ENCODE data around the gene AMZ1. TPM values are rescaled to one million over a fixed set of nuclear protein-coding genes. Genes with fewer than 3 reads are reported as not detected.
"Not testable (repeated sequence)": the region's sequence is repeated elsewhere in the genome, so short reads cannot be mapped to it uniquely, and the experiment has no call there.

The AMZ1 gene
- total and polyA plus RNA-seq, 2 experiments from 2014 or later = 1.4 TPM; not detected in 1

DNA sequence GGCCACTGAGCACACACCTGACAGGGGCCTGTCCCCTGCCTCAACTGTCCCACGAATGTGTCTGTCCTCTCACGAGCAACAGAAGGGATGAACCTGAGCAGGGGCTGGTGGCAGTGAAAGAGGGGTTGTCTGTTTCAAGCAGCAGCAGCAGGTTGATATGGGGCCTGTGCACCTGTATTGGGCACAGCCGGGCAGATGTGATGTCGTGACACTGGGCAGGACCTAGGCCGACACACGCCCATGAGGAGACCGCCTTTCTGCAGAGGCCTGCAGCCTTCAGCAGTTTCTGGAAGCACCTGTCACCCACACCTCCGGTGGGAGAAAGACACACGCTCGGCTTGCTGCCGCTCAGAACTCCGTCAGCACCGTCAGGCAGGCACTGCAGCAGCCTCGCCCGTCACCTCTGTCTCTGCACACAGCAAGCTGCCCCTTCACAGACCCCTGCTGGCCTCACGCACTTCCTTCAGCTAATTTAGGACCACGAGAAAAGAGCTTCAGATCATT, 48.5 kb downstream of the AMZ1 start:
- Histone ChIP-seq H3K9me3 (ENCODE audit: low read depth) (no peaks in the 10 kb centered on the region), H4K20me1 (ENCODE audit: insufficient read depth, poor library complexity, severe bottlenecking) (no peaks in the 10 kb centered on the region), H3K27me3 (no peaks in the 10 kb centered on the region), H3K4me1 (ENCODE audit: insufficient read depth) (peaks cover 14% of the 10 kb centered on the region), H3K4me3 (no peak overlapping the region), H3K4me2 (no peak overlapping the region), H2AFZ (no peak overlapping the region), H3K27ac (no peak overlapping the region), H3K79me2 (peaks cover 36% of the 10 kb centered on the region), H3K9me2 (replicated peaks; ENCODE audit: insufficient read depth) (no peaks in the 10 kb centered on the region), H3K36me3 (replicated peaks; ENCODE audit: insufficient read depth, low read depth) (no peaks in the 10 kb centered on the region)
- TF ChIP-seq EZH2phosphoT487 (IDR thresholded peaks at IDR 0.05; ENCODE audit: low read depth, severe bottlenecking, unreplicated experiment) = no peak
- TF ChIP-seq EZH2 (IDR thresholded peaks at IDR 0.05; ENCODE audit: borderline replicate concordance) = no peak
- TF ChIP-seq, protein P1, sequence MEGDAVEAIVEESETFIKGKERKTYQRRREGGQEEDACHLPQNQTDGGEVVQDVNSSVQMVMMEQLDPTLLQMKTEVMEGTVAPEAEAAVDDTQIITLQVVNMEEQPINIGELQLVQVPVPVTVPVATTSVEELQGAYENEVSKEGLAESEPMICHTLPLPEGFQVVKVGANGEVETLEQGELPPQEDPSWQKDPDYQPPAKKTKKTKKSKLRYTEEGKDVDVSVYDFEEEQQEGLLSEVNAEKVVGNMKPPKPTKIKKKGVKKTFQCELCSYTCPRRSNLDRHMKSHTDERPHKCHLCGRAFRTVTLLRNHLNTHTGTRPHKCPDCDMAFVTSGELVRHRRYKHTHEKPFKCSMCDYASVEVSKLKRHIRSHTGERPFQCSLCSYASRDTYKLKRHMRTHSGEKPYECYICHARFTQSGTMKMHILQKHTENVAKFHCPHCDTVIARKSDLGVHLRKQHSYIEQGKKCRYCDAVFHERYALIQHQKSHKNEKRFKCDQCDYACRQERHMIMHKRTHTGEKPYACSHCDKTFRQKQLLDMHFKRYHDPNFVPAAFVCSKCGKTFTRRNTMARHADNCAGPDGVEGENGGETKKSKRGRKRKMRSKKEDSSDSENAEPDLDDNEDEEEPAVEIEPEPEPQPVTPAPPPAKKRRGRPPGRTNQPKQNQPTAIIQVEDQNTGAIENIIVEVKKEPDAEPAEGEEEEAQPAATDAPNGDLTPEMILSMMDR (IDR thresholded peaks at IDR 0.05; ENCODE audit: poor library complexity) = no peak
- WGBS (ENCODE audit: low lambda C conversion rate, missing lambda C conversion rate) = 94% methylated on average over 17 of the region's 17 CpGs
- no peak for DNase-seq (ENCODE audit: low spot score)

DNA sequence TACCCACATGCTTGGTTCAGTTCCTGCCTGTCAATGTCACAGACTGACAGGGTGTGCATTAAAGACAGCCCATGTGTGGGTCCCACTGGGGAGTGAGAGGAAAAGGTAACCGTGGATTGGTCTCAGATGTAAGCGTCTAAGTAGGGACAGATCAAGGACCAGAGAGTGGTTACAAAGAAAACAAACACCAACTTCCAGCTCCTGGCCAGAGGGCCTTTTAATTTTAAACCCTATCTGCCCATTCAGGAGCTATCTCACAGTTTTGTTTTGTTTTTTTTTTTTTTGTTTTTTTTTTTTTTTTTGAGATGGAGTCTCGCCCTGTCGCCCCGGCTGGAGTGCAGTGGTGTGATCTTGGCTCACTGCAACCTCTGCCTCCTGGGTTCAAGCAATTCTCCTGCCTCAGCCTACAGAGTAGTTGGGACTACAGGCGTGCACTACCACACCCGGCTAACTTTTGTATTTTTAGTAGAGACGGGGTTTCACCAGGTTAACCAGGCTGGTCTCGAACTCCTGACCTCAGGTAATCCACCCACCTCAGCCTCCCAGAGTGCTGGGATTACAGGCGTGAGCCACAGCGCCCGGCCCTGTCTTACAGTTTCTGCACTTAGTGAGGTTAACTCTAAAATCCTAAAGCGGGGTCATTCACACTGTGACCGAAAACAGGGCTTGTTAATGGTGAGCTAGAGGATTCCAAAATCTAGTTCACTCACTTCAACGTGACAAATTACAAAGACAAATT, 49.2 kb downstream of the AMZ1 start:
- H3K27me3 ChIP-seq; H4K20me1 ChIP-seq (ENCODE audit: insufficient read depth, poor library complexity, severe bottlenecking); H3K4me2 ChIP-seq; H3K9me2 ChIP-seq (replicated peaks; ENCODE audit: insufficient read depth); DNase-seq (ENCODE audit: low spot score); H3K4me3 ChIP-seq; H2AFZ ChIP-seq; H3K9me3 ChIP-seq (ENCODE audit: low read depth); H3K27ac ChIP-seq; H3K36me3 ChIP-seq (replicated peaks; ENCODE audit: insufficient read depth, low read depth): not testable (repeated sequence)
- 95% methylated on average over 15 of the region's 15 CpGs for WGBS (ENCODE audit: low lambda C conversion rate, missing lambda C conversion rate)
- Histone ChIP-seq H3K4me1 (ENCODE audit: insufficient read depth) (peaks cover 14% of the 10 kb centered on the region), H3K79me2 (peaks cover 43% of the 10 kb centered on the region)

DNA sequence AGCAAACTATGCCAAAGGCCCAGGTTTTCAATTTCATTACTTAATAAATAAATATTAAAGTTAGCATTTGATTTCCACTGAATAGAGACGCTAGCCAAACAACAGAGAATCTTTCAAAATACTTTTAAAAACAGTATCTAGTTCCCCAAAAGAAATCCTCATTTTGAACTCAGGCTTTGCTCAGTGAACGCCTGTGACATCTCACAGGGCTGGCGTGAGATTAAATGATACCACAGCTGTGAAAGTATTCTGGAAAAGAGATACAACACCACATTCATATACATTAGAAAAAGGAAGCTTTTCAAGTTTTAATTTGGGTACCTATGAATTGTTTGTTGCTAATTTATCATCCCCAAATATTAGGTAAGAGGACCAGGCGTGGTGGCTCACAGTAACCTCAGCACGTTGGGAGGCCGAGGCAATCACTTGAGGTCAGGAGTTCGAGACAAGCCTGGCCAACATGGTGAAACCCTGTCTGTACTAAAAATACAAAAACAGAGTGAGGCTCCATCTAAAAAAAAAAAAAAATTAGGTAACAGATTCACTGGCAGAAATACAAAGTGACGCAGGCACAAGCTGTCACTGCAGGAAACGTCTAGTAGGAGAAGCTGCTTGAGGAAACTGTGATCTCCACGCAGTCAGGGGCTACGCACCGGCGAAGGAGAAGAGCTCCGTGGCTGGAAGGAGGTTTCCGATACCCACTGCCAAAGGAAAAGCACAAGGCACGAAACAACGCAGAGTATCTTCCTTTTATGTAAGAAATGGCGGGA, 50.0 kb downstream of the AMZ1 start:
- peaks cover 7% of the 10 kb centered on the region for H3K4me1 ChIP-seq (ENCODE audit: insufficient read depth)
- no peak overlapping the region for H3K4me3 ChIP-seq
- DNase-seq (ENCODE audit: low spot score) = no peak
- H3K9me3 ChIP-seq (ENCODE audit: low read depth) = no peaks in the 10 kb centered on the region
- no peaks in the 10 kb centered on the region for H3K36me3 ChIP-seq (replicated peaks; ENCODE audit: insufficient read depth, low read depth)
- peaks cover 46% of the 10 kb centered on the region for H3K79me2 ChIP-seq
- H3K4me2 ChIP-seq = no peak overlapping the region
- no peaks in the 10 kb centered on the region for H3K9me2 ChIP-seq (replicated peaks; ENCODE audit: insufficient read depth)
- H3K27ac ChIP-seq = no peak overlapping the region
- TF ChIP-seq, protein P1 (IDR thresholded peaks at IDR 0.05; ENCODE audit: poor library complexity) = no peak
- TF ChIP-seq EZH2 (IDR thresholded peaks at IDR 0.05; ENCODE audit: borderline replicate concordance) = no peak
- TF ChIP-seq EZH2phosphoT487 (IDR thresholded peaks at IDR 0.05; ENCODE audit: low read depth, severe bottlenecking, unreplicated experiment) = no peak
- H2AFZ ChIP-seq = no peak overlapping the region
- no peaks in the 10 kb centered on the region for H4K20me1 ChIP-seq (ENCODE audit: insufficient read depth, poor library complexity, severe bottlenecking)
- 89% methylated on average over 18 of the region's 18 CpGs for WGBS (ENCODE audit: low lambda C conversion rate, missing lambda C conversion rate)
- no peaks in the 10 kb centered on the region for H3K27me3 ChIP-seq

Data from hepatocyte (in vitro differentiated cells).